ENCODE data around the gene THSD7B.

THSD7B gene

GRCh38 chr2:137115081-137115794 is 349.9 kb downstream of the THSD7B start:
- DNase-seq (ENCODE audit: low read depth, low spot score) = no peak
- H3K27ac ChIP-seq = no peak overlapping the region

- H3K27ac ChIP-seq = no peak overlapping the region
- no peak for DNase-seq (ENCODE audit: low read depth, low spot score)
Measured at GRCh38 chr2:137115795-137116089, 350.4 kb downstream of the THSD7B start.

GRCh38 chr2:137117385-137117784 is 352.0 kb downstream of the THSD7B start:
- no peak overlapping the region for H3K27ac ChIP-seq
- no peak for DNase-seq (ENCODE audit: low read depth, low spot score)

- H3K27ac ChIP-seq = no peak overlapping the region
- DNase-seq (ENCODE audit: low read depth, low spot score) = no peak
Measured at GRCh38 chr2:137118140-137118539, 352.8 kb downstream of the THSD7B start.

- DNase-seq (ENCODE audit: low read depth, low spot score) = no peak
- H3K27ac ChIP-seq = no peak overlapping the region
Measured at GRCh38 chr2:137123226-137123625, 357.9 kb downstream of the THSD7B start.

GRCh38 chr2:137133225-137133624 is 367.9 kb downstream of the THSD7B start:
- no peak for DNase-seq (ENCODE audit: low read depth, low spot score)
- no peak overlapping the region for H3K27ac ChIP-seq

GRCh38 chr2:137138263-137138662 is 372.9 kb downstream of the THSD7B start:
- no peak for DNase-seq (ENCODE audit: low read depth, low spot score)
- no peak overlapping the region for H3K27ac ChIP-seq

GRCh38 chr2:137151731-137152130 is 386.4 kb downstream of the THSD7B start:
- DNase-seq (ENCODE audit: low read depth, low spot score) = no peak
- H3K27ac ChIP-seq = no peak overlapping the region

- no peak overlapping the region for H3K27ac ChIP-seq
- no peak for DNase-seq (ENCODE audit: low read depth, low spot score)
Measured at GRCh38 chr2:137154946-137155345, 389.6 kb downstream of the THSD7B start.

GRCh38 chr2:137155356-137156104 is 390.2 kb downstream of the THSD7B start:
- no peak for DNase-seq (ENCODE audit: low read depth, low spot score)
- peak overlapping the region; percentile 18 for H3K27ac ChIP-seq

GRCh38 chr2:137156221-137156844 is 391.0 kb downstream of the THSD7B start:
- no peak overlapping the region for H3K27ac ChIP-seq
- DNase-seq (ENCODE audit: low read depth, low spot score) = no peak

- H3K27ac ChIP-seq = no peak overlapping the region
Measured at GRCh38 chr2:137157851-137158250, 392.5 kb downstream of the THSD7B start.

GRCh38 chr2:137161250-137161649 is 395.9 kb downstream of the THSD7B start:
- no peak overlapping the region for H3K27ac ChIP-seq
- no peak for DNase-seq (ENCODE audit: low read depth, low spot score)

More at GRCh38 chr2:137157851-137158250, 392.5 kb downstream of the THSD7B start:
- DNase-seq (ENCODE audit: low read depth, low spot score) = no peak

GRCh38 chr2:137165968-137166367 is 400.6 kb downstream of the THSD7B start:
- no peak for DNase-seq (ENCODE audit: low read depth, low spot score)
- H3K27ac ChIP-seq = peak overlapping the region; percentile 18

- no peak for DNase-seq (ENCODE audit: low read depth, low spot score)
Measured at GRCh38 chr2:137167651-137168050, 402.3 kb downstream of the THSD7B start.

GRCh38 chr2:137168552-137168951 is 403.2 kb downstream of the THSD7B start:
- peak overlapping the region; percentile 16 for H3K27ac ChIP-seq
- DNase-seq (ENCODE audit: low read depth, low spot score) = peak; percentile 68

More at GRCh38 chr2:137167651-137168050, 402.3 kb downstream of the THSD7B start:
- H3K27ac ChIP-seq = no peak overlapping the region

GRCh38 chr2:137172162-137172561 is 406.8 kb downstream of the THSD7B start:
- no peak for DNase-seq (ENCODE audit: low read depth, low spot score)
- no peak overlapping the region for H3K27ac ChIP-seq

- no peak overlapping the region for H3K27ac ChIP-seq
- no peak for DNase-seq (ENCODE audit: low read depth, low spot score)
Measured at GRCh38 chr2:137173463-137173862, 408.1 kb downstream of the THSD7B start.

GRCh38 chr2:137175246-137175645 is 409.9 kb downstream of the THSD7B start:
- no peak for DNase-seq (ENCODE audit: low read depth, low spot score)
- H3K27ac ChIP-seq = no peak overlapping the region

GRCh38 chr2:137178951-137179377 is 413.6 kb downstream of the THSD7B start:
- H3K27ac ChIP-seq = peak overlapping the region; percentile 91
- DNase-seq (ENCODE audit: low read depth, low spot score) = no peak

- H3K27ac ChIP-seq = peak overlapping the region; percentile 91
- DNase-seq (ENCODE audit: low read depth, low spot score) = no peak
Measured at GRCh38 chr2:137179542-137179941, 414.2 kb downstream of the THSD7B start.

Measured in epithelial cell of prostate (primary cell).